ENCODE measurements around the gene EARS2.
"Not testable (repeated sequence)": the region's sequence is repeated elsewhere in the genome, so short reads cannot be mapped to it uniquely, and the experiment has no call there.

The EARS2 gene

GRCh38 chr16:23528644-23529310, 28.4 kb downstream of the EARS2 start:
- no peak overlapping the region for H3K4me3 ChIP-seq (ENCODE audit: low read depth, low read length)

- H3K4me3 ChIP-seq (ENCODE audit: low read depth, low read length), result no peak overlapping the region
Measured at GRCh38 chr16:23527961-23528643, 29.0 kb downstream of the EARS2 start.

- H3K4me3 ChIP-seq (ENCODE audit: low read depth, low read length), result no peak overlapping the region
Measured at GRCh38 chr16:23524886-23525285, 32.3 kb downstream of the EARS2 start.

GRCh38 chr16:23523876-23524385, 33.2 kb downstream of the EARS2 start:
- H3K4me3 ChIP-seq (ENCODE audit: low read depth, low read length), result no peak overlapping the region

- H3K4me3 ChIP-seq (ENCODE audit: low read depth, low read length), result no peak overlapping the region
Measured at GRCh38 chr16:23523321-23523720, 33.8 kb downstream of the EARS2 start.

- H3K4me3 ChIP-seq (ENCODE audit: low read depth, low read length), result no peak overlapping the region
Measured at GRCh38 chr16:23521965-23522364, 35.2 kb downstream of the EARS2 start.

GRCh38 chr16:23521037-23521743, 36.0 kb downstream of the EARS2 start:
- no peak overlapping the region for H3K4me3 ChIP-seq (ENCODE audit: low read depth, low read length)

- H3K4me3 ChIP-seq (ENCODE audit: low read depth, low read length), result no peak overlapping the region
Measured at GRCh38 chr16:23520500-23520899, 36.6 kb downstream of the EARS2 start.

GRCh38 chr16:23519282-23519681, 37.9 kb downstream of the EARS2 start:
- no peak overlapping the region for H3K4me3 ChIP-seq (ENCODE audit: low read depth, low read length)

- no peak overlapping the region for H3K4me3 ChIP-seq (ENCODE audit: low read depth, low read length)
Measured at GRCh38 chr16:23518435-23518891, 38.7 kb downstream of the EARS2 start.

GRCh38 chr16:23516366-23517137, 40.6 kb downstream of the EARS2 start:
- H3K4me3 ChIP-seq (ENCODE audit: low read depth, low read length), result no peak overlapping the region

GRCh38 chr16:23515881-23516280, 41.3 kb downstream of the EARS2 start:
- H3K4me3 ChIP-seq (ENCODE audit: low read depth, low read length), result no peak overlapping the region

- no peak overlapping the region for H3K4me3 ChIP-seq (ENCODE audit: low read depth, low read length)
Measured at GRCh38 chr16:23514381-23515152, 42.6 kb downstream of the EARS2 start.

- H3K4me3 ChIP-seq (ENCODE audit: low read depth, low read length), result no peak overlapping the region
Measured at GRCh38 chr16:23512168-23512695, 44.9 kb downstream of the EARS2 start.

- no peak overlapping the region for H3K4me3 ChIP-seq (ENCODE audit: low read depth, low read length)
Measured at GRCh38 chr16:23511731-23512130, 45.4 kb downstream of the EARS2 start.

GRCh38 chr16:23510915-23511270, 46.3 kb downstream of the EARS2 start:
- not testable (repeated sequence) for H3K4me3 ChIP-seq (ENCODE audit: low read depth, low read length)

- H3K4me3 ChIP-seq (ENCODE audit: low read depth, low read length), result peak within 1 kb of the TSS; percentile 78
Measured at GRCh38 chr16:23510164-23510914, 46.8 kb downstream of the EARS2 start, which contains the start of gene GGA2. GGA2 (minus strand) TSS chr16:23510494; CDS start chr16:23510411, 83 bp downstream.

GRCh38 chr16:23509782-23510163, 47.4 kb downstream of the EARS2 start:
- H3K4me3 ChIP-seq (ENCODE audit: low read depth, low read length), result peak overlapping the region; percentile 78

- peak overlapping the region; percentile 78 for H3K4me3 ChIP-seq (ENCODE audit: low read depth, low read length)
Measured at GRCh38 chr16:23509441-23509754, 47.8 kb downstream of the EARS2 start.

Measured in iPS-11a (cell line).